HL-60 (cell line): ENCODE results near the gene STK32B.

Source experiments
- CTCF ChIP-seq: IDR thresholded peaks from one replicate; pipeline ENCODE4 v1.5.1; 2011; ENCODE audit warnings: low read length, control low read depth, inconsistent platforms; ENCODE audit not compliant: insufficient read depth
- GABPA ChIP-seq: IDR thresholded peaks from 2 replicates; pipeline ENCODE4 v1.6.1; 2012; ENCODE audit warnings: low read depth
- POLR2AphosphoS5 ChIP-seq: IDR thresholded peaks from 2 replicates; pipeline ENCODE4 v1.6.1; 2012; ENCODE audit warnings: low read depth
- TF ChIP-seq, protein P1 (sequence below): IDR thresholded peaks from 2 replicates; pipeline ENCODE4 v1.6.1; 2012; ENCODE audit warnings: low read depth; ENCODE audit not compliant: insufficient replicate concordance

GRCh38 chr4:5168891-5169290, 117.6 kb downstream of the STK32B start:
- TF ChIP-seq CTCF (no peak), POLR2AphosphoS5 (no peak), GABPA (no peak)
- TF ChIP-seq, protein P1, sequence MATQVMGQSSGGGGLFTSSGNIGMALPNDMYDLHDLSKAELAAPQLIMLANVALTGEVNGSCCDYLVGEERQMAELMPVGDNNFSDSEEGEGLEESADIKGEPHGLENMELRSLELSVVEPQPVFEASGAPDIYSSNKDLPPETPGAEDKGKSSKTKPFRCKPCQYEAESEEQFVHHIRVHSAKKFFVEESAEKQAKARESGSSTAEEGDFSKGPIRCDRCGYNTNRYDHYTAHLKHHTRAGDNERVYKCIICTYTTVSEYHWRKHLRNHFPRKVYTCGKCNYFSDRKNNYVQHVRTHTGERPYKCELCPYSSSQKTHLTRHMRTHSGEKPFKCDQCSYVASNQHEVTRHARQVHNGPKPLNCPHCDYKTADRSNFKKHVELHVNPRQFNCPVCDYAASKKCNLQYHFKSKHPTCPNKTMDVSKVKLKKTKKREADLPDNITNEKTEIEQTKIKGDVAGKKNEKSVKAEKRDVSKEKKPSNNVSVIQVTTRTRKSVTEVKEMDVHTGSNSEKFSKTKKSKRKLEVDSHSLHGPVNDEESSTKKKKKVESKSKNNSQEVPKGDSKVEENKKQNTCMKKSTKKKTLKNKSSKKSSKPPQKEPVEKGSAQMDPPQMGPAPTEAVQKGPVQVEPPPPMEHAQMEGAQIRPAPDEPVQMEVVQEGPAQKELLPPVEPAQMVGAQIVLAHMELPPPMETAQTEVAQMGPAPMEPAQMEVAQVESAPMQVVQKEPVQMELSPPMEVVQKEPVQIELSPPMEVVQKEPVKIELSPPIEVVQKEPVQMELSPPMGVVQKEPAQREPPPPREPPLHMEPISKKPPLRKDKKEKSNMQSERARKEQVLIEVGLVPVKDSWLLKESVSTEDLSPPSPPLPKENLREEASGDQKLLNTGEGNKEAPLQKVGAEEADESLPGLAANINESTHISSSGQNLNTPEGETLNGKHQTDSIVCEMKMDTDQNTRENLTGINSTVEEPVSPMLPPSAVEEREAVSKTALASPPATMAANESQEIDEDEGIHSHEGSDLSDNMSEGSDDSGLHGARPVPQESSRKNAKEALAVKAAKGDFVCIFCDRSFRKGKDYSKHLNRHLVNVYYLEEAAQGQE, result no peak
